BJ (cell line): ENCODE measurements around the gene CRB1. TPM values are rescaled to one million over a fixed set of nuclear protein-coding genes. Genes with fewer than 3 reads are reported as not detected.

Experiments
- CTCF ChIA-PET: fragments of 350-600 bp; formaldehyde crosslinking; extraction: SDS; loops from one replicate; lab custom pipeline; 2021; ENCODE audit warnings: antibody characterized with exemption, inconsistent platforms; lab: Yijun Ruan, JAX
- POLR2A ChIA-PET: fragments of 300-600 bp; sonication (Branson Sonifier 250); formaldehyde crosslinking; extraction: SDS; loops from one replicate; lab custom pipeline; 2021; ENCODE audit warnings: antibody characterized with exemption; lab: Charles Lee
- DNase-seq: peaks from one replicate; pipeline ENCODE4 v3.0.0-alpha.2; 2011; ENCODE audit warnings: low read depth
- H3K27me3 ChIP-seq: 2 replicates; pipeline ENCODE4 v1.6.0; 2011; ENCODE audit warnings: low read length; ENCODE audit not compliant: control insufficient read depth, insufficient read depth
- H3K36me3 ChIP-seq: 2 replicates; pipeline ENCODE4 v1.5.1; 2011; ENCODE audit warnings: low read length; ENCODE audit not compliant: control insufficient read depth, insufficient read depth
- H3K4me3 ChIP-seq: 2 replicates; pipeline ENCODE4 v1.5.1; 2011; ENCODE audit warnings: low read depth, mild to moderate bottlenecking, control low read depth, low read length
- polyA plus RNA-seq: library from polyadenylated mRNA; depleted of rRNA; stranded (reverse); fragments of >200 nt; gene quantifications from 2 replicates; pipeline ENCODE4 v1.2.3, GENCODE V29; 2011
- TF ChIP-seq, protein P1 (sequence below): IDR thresholded peaks from 2 replicates; pipeline ENCODE4 v1.5.1; 2011; ENCODE audit warnings: low read depth, mild to moderate bottlenecking, control low read depth, inconsistent platforms, low read length, moderate library complexity; ENCODE audit not compliant: insufficient read depth

CRB1 gene
- polyA plus RNA-seq, 1 experiment, result 0.06 TPM

DNA sequence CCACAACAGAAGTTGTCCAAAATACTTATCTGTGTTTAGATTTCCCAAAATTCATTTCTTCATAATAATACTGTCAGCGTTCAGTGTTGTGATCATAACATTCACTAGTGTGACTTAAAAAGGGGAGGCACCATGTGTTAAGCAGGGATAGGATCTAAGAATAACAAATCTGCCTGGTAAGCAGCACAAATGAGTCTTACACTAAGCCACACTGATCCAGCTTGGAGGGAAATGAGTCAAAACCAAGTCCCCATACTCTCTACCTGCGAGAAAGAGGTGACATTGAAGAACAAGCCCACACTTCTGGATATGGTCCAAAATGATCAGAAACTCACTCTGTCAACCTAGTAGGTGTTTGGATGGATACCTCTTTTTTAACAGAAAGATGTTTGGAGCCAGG, 145.5 kb downstream of the CRB1 start:
- Histone ChIP-seq H3K4me3 (no peak overlapping the region), H3K27me3 (no peaks in the 10 kb centered on the region), H3K36me3 (no peaks in the 10 kb centered on the region)
- DNase-seq, result no peak
- ChIA-PET CTCF (no interaction called here), POLR2A (no interaction called here)
- TF ChIP-seq, protein P1, sequence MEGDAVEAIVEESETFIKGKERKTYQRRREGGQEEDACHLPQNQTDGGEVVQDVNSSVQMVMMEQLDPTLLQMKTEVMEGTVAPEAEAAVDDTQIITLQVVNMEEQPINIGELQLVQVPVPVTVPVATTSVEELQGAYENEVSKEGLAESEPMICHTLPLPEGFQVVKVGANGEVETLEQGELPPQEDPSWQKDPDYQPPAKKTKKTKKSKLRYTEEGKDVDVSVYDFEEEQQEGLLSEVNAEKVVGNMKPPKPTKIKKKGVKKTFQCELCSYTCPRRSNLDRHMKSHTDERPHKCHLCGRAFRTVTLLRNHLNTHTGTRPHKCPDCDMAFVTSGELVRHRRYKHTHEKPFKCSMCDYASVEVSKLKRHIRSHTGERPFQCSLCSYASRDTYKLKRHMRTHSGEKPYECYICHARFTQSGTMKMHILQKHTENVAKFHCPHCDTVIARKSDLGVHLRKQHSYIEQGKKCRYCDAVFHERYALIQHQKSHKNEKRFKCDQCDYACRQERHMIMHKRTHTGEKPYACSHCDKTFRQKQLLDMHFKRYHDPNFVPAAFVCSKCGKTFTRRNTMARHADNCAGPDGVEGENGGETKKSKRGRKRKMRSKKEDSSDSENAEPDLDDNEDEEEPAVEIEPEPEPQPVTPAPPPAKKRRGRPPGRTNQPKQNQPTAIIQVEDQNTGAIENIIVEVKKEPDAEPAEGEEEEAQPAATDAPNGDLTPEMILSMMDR, result no peak

- CTCF ChIA-PET, result no interaction called here
- DNase-seq, result no peak
- Histone ChIP-seq H3K27me3 (no peaks in the 10 kb centered on the region), H3K4me3 (no peak overlapping the region), H3K36me3 (no peaks in the 10 kb centered on the region)
- POLR2A ChIA-PET, result interaction anchor here (0.6 kb wide), 1 partner anchor 87 kb away, joined by 4 read pairs; no protein-coding TSS in a partner anchor
- TF ChIP-seq, protein P1, result no peak
Measured at GRCh38 chr1:197415221-197415620, 147.2 kb downstream of the CRB1 start.

GRCh38 chr1:197418693-197419092, 150.6 kb downstream of the CRB1 start:
- Histone ChIP-seq H3K4me3 (no peak overlapping the region), H3K36me3 (no peaks in the 10 kb centered on the region), H3K27me3 (no peaks in the 10 kb centered on the region)
- POLR2A ChIA-PET, result no interaction called here
- TF ChIP-seq, protein P1, result no peak
- no peak for DNase-seq
- CTCF ChIA-PET, result no interaction called here

- no peaks in the 10 kb centered on the region for H3K27me3 ChIP-seq
- peak; percentile 70 for DNase-seq
- TF ChIP-seq, protein P1, result no peak
- H3K36me3 ChIP-seq, result no peaks in the 10 kb centered on the region
- POLR2A ChIA-PET, result no interaction called here
- H3K4me3 ChIP-seq, result no peak overlapping the region
- CTCF ChIA-PET, result interaction anchor here (0.5 kb wide), 1 partner anchor 27 kb away, joined by 5 read pairs; no protein-coding TSS in a partner anchor
Measured at GRCh38 chr1:197422993-197423392, 154.9 kb downstream of the CRB1 start.

DNA sequence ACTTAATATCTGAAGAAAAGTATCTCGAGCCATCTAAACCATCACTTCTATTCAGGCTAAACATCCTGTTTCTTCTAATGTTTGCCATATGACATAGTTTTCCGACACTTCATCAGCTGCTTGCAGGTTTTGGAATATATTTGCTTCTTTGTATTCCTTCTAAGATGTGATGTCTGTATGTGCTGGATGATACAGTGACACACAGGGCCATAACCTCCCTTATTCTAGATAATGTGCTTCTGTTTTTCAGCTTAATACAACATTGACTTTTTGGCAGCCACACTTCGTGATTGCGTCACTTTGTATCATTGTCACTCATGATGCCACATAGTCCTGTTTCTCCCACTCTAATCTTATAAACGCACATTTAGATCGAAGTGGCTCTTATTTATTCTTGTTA, 156.3 kb downstream of the CRB1 start:
- Histone ChIP-seq H3K4me3 (no peak overlapping the region), H3K27me3 (no peaks in the 10 kb centered on the region), H3K36me3 (no peaks in the 10 kb centered on the region)
- CTCF ChIA-PET, result no interaction called here
- no peak for DNase-seq
- POLR2A ChIA-PET, result no interaction called here
- TF ChIP-seq, protein P1, result no peak
